Hematopoietic multipotent progenitor cell treated with erythropoietin and hydrocortisone succinate and interleukin-3 and kit ligand, for 6 days (in vitro differentiated cells): ENCODE data around the gene NUDCD2.

Source experiments
- DNase-seq: peaks from one replicate; pipeline ENCODE4 v3.0.0-alpha.2; 2015

NUDCD2 gene, protein sequence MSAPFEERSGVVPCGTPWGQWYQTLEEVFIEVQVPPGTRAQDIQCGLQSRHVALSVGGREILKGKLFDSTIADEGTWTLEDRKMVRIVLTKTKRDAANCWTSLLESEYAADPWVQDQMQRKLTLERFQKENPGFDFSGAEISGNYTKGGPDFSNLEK

GRCh38 chr5:163459819-163460561, at the start of gene NUDCD2:
Gene NUDCD2, minus strand, starts transcription at chr5:163460102. Its CDS starts 52 bp downstream, at chr5:163460050.
- peak; percentile 99 for DNase-seq

- DNase-seq = peak; percentile 46
These were observed 49.5 kb upstream of the NUDCD2 start for GRCh38 chr5:163509291-163509951.

GRCh38 chr5:163508753-163509152, 48.9 kb upstream of the NUDCD2 start:
- no peak for DNase-seq

DNA sequence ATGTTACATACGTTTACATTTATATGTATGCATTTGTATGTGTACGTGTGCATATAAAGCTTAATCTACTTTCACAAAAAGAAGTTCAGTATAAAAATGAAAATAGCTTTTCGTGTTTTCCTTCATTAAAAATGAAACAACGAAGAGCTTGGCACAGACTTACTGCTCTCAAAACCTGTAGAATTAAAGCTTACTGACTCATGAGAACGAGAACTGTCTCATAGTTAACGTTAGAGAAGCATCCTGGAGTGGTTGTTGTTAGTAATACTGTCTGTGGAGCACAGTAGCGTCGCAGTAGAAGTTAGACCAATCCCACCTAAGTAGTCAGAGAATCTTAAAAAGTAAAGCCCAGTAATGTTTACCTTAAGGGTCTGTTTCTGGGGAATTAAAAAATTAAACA, 46.8 kb upstream of the NUDCD2 start:
- DNase-seq = peak; percentile 29

- DNase-seq = peak; percentile 10
These were observed 46.2 kb upstream of the NUDCD2 start for GRCh38 chr5:163506095-163506457.

DNA sequence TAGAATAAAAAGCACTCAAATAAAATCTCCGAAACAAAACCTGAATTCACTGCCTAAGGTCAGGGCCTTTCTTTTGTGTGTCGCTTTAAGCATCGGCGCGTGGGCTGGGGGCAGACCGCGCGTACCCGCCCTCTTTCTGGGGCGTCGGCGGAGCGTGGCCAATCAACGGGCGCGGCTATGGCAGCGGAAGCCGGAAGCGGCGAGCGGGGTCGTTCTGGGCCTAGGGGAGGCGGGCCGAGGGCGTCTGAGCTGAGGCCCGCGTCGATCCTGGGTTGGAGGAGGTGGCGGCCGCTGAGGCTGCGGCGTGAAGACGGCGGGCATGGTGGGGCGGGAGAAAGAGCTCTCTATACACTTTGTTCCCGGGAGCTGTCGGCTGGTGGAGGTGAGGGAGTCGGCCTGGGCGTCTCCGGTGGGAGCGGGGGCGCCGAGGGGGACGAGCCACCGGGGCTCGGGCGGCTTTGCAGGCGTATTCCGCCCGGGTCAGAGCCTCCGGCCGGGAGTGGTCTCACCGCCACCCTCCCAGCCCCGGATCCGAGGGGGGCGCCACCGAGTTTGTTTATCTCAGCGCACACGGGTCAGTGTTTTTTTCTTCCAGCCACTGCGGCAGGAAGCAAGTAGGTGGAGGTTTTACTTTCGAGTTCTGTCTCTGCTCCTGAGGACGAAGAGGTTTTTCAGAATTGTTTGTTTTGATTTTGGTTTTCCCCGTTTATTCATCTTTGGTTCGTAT, 45.6 kb upstream of the NUDCD2 start, which contains the start of gene MAT2B:
MAT2B (plus strand) TSS at position 252 of the 727 bp plus-strand sequence; CDS start at position 320, 68 bp downstream.
- DNase-seq = peak; percentile 98

DNA sequence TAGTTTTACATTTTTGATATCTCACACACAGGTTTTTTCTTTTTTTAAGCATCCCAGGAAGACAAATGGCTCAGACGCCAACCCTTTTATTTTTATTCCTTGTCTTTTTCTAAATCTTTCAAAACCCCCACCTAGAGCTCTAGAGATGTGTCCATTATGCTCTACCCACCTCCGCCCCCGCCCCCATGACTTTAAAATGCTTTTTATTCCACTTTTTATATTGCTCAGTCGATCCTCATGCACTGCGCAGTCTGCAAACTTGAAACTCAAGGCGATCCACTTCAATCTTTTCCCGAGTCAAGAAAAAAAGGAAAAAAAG, 45.1 kb upstream of the NUDCD2 start:
- DNase-seq = no peak

DNA sequence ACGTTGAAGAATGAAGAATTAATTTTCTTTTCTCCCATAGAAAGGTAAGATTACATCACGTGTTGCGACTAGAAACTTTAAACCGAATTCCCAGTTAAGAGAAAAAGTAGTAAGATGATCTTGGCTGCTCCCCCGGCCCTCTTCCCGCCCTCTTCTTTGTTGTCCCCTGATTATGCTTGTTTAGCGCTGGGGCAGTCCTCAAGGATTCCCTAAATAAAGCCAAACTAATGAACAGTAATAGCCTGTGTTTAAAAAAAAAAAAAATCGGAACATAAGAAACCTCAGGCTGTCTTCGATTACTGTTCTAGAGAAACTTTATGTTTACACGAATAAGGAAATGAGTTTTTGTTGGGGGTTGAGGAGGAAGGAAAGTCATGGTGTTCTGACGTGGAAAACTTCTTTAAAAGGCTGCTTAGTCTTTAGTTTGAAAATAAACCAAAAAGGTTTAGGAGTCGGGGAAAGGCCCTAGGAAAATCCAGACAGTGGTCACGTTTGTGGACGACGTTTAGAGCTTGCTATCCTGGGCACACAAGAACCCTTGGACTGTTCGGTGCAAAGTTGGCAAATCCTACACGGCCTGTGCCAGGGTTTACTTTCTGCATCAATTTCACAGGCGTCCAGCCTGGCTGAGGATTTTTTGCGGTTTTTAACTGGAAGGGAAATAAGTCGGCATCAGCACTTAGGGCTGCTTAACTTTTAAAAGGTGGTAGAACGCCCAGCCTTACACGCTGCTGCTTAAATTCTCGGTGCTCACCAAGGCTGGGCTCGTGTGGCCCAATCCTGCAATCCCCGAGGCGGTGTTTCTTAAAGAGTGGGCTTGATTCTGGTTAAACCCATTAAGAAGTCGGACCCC, 44.4 kb upstream of the NUDCD2 start:
- peak; percentile 78 for DNase-seq

GRCh38 chr5:163503106-163504078, 43.5 kb upstream of the NUDCD2 start:
- DNase-seq = peak; percentile 92

GRCh38 chr5:163502521-163502920, 42.6 kb upstream of the NUDCD2 start:
- peak; percentile 33 for DNase-seq

GRCh38 chr5:163498886-163499285, 39.0 kb upstream of the NUDCD2 start:
- no peak for DNase-seq

DNA sequence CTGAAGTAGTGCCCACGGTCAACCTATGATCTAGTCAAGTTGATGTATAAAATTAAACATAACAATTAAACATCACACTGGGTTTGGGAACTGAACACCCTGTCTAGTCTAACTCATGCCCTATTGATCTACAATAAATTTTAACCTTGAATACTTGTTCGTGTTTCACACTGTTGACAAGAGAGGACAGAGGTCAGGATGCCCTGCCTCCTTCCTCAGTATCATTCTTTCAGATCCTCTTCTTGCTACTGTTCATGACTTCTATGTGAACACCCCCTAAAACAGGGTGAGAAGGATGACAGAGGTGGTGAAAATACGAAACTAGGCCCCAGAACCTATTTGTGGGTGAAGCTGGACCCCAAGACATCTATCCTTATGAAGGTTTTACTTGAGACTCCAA, 37.4 kb upstream of the NUDCD2 start:
- no peak for DNase-seq

GRCh38 chr5:163496286-163496685, 36.4 kb upstream of the NUDCD2 start:
- DNase-seq = no peak

GRCh38 chr5:163489745-163490075, 29.8 kb upstream of the NUDCD2 start:
- no peak for DNase-seq

DNA sequence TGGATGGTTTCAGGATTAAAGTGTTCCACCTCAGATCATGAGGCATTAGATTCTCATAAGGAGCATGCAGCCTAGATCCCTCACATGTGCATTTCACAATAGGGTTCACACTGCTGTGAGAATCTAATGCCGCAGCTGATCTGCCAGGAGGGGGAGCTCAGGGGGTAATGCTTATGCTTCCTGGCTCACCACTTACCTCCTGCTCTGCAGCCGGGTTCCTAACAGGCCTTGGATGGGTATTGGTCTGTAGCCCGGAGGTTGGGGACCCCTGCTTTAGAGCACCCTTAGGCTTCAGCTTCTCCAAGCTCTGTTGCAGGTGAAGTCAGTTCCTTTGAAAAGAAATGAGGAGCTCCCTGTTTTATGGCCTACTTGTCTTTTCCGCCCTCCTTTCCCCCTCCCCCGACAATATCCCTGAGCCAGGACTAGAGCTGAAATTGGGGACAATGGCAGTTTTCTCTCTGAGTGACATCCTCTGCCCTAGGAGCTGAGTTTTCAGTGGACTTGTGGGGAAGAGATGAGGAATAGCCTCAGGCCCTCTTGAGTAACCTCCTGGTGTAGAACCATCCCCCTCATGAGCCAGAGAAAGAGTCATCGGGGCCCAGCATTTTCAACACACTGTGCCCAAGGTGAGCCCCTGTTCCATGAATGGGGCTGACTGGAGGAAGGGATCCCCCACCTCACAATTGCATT, 29.3 kb upstream of the NUDCD2 start:
- peak; percentile 65 for DNase-seq

DNA sequence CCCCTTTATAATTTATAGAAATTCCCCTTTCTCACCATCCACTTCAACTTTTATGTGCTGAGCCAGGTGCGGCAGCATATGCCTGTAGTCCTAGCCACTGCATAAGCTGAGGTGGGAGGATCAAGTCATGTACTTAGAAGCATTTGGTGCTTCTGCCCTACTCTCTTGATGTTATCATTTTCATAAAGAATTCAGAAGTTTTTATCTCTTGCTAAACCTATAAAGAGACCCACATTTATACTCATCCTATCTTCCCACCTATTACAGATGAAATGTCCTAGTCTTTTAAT, 19.0 kb upstream of the NUDCD2 start:
- no peak for DNase-seq

- DNase-seq = no peak
These were observed 18.5 kb upstream of the NUDCD2 start for GRCh38 chr5:163478126-163478981.

DNA sequence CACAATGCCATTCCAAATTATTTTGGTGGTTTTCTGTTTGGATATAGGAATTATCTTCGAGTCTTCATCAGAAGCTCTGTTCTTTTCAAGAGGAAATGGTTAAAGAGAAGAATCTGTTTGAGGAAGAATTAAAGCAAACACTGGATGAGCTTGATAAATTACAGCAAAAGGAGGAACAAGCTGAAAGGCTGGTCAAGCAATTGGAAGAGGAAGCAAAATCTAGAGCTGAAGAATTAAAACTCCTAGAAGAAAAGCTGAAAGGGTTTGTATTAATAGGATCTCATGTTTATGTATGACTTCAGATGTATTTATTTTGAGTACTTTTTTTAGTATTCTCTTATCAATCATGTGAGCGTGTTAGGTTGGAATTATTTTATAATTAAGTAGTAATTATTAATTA, 15.5 kb upstream of the NUDCD2 start:
- DNase-seq = no peak

GRCh38 chr5:163473635-163474243, 13.8 kb upstream of the NUDCD2 start:
- peak; percentile 54 for DNase-seq

- DNase-seq = no peak
These were observed 7.8 kb upstream of the NUDCD2 start for GRCh38 chr5:163467682-163468081.
